Mammary epithelial cell (primary cell): Measurements from ENCODE around the gene KRTAP3-1.
"Not testable (repeated sequence)": the region's sequence is repeated elsewhere in the genome, so short reads cannot be mapped to it uniquely, and the experiment has no call there.

ENCODE experiments used
- EZH2 ChIP-seq: IDR thresholded peaks from 2 replicates; pipeline ENCODE4 v1.6.1; 2012; ENCODE audit warnings: low read length, inconsistent platforms, borderline replicate concordance
- TF ChIP-seq, protein P1 (sequence below), 2 donors: IDR thresholded peaks in 1 of 2; conservative IDR thresholded peaks in 1 of 2; 2 replicates each; pipeline ENCODE4 v1.5.1; 2011 to 2012; ENCODE audit warnings: inconsistent platforms in 2 of 2, low read length in 2 of 2, mild to moderate bottlenecking in 2 of 2, control low read depth in 1 of 2, low read depth in 1 of 2; ENCODE audit not compliant: insufficient read depth in 1 of 2; ENCODE audit errors: extremely low read depth in 1 of 2

DNA sequence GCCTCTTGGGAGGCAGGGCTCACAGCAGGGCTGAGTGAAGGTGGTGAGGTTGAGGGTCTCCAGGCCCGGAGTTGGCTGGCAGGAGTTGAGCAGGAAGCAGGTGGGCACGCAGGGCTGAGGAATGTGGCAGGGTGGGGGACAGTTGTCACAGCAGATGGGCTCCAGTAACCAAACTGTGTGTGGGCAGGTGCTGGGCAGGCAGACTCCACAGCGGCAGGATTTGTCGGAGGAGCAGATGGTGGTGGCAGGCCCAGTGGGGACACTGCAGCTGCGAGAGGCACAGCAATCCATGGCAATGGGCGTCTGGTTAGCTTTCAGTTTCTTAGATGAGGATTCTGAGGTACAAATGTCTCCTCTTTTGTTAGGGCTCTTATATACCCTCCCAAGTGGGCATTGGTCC, 9.4 kb downstream of the KRTAP3-1 start, which contains the start of gene KRTAP3-2:
- TF ChIP-seq, protein P1, sequence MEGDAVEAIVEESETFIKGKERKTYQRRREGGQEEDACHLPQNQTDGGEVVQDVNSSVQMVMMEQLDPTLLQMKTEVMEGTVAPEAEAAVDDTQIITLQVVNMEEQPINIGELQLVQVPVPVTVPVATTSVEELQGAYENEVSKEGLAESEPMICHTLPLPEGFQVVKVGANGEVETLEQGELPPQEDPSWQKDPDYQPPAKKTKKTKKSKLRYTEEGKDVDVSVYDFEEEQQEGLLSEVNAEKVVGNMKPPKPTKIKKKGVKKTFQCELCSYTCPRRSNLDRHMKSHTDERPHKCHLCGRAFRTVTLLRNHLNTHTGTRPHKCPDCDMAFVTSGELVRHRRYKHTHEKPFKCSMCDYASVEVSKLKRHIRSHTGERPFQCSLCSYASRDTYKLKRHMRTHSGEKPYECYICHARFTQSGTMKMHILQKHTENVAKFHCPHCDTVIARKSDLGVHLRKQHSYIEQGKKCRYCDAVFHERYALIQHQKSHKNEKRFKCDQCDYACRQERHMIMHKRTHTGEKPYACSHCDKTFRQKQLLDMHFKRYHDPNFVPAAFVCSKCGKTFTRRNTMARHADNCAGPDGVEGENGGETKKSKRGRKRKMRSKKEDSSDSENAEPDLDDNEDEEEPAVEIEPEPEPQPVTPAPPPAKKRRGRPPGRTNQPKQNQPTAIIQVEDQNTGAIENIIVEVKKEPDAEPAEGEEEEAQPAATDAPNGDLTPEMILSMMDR (conservative IDR thresholded peaks at IDR 0.05 in 1 of 2, IDR thresholded peaks at IDR 0.05 in 1 of 2; ENCODE audit: extremely low read depth in 1 of 2, insufficient read depth in 1 of 2, low read depth in 1 of 2, low read length in 2 of 2) = not testable (repeated sequence)
- TF ChIP-seq EZH2 = not testable (repeated sequence)
